Measurements from ENCODE around the gene TCEA2.

DNA sequence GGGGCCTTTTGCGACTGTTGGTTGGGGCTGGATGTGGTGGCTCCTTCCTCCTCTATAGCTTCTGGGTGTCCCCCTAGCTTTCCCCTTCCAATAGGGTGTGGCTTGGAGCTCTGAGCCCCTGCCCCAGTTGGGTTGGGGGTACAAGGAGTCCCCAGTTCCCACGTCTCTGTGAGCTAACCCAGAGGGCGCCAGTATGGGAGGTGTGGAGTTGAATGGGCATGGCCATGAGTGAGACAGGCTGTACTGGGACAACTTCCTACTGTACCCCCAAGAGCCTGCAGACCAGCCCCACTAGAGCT, 25.9 kb upstream of the TCEA2 start:
- no peak for TF ChIP-seq POLR2A (IDR thresholded peaks at IDR 0.05)
- TF ChIP-seq, protein P1, sequence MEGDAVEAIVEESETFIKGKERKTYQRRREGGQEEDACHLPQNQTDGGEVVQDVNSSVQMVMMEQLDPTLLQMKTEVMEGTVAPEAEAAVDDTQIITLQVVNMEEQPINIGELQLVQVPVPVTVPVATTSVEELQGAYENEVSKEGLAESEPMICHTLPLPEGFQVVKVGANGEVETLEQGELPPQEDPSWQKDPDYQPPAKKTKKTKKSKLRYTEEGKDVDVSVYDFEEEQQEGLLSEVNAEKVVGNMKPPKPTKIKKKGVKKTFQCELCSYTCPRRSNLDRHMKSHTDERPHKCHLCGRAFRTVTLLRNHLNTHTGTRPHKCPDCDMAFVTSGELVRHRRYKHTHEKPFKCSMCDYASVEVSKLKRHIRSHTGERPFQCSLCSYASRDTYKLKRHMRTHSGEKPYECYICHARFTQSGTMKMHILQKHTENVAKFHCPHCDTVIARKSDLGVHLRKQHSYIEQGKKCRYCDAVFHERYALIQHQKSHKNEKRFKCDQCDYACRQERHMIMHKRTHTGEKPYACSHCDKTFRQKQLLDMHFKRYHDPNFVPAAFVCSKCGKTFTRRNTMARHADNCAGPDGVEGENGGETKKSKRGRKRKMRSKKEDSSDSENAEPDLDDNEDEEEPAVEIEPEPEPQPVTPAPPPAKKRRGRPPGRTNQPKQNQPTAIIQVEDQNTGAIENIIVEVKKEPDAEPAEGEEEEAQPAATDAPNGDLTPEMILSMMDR (IDR thresholded peaks at IDR 0.05), result no peak
